Kidney epithelial cell (primary cell): ENCODE data around the gene SYNJ2. TPM values are rescaled to one million over a fixed set of nuclear protein-coding genes. Genes with fewer than 3 reads are reported as not detected.

Source experiments
- DNase-seq: peaks from one replicate; pipeline ENCODE4 v3.0.0-alpha.2; 2010; ENCODE audit warnings: low read depth
- H3K27me3 ChIP-seq: 2 replicates; pipeline ENCODE4 v1.6.0; 2011; ENCODE audit warnings: low read length; ENCODE audit not compliant: control insufficient read depth, insufficient read depth
- H3K36me3 ChIP-seq: 2 replicates; pipeline ENCODE4 v1.5.1; 2011; ENCODE audit warnings: low read length; ENCODE audit not compliant: control insufficient read depth, insufficient read depth
- H3K4me3 ChIP-seq: 2 replicates; pipeline ENCODE4 v1.5.1; 2011; ENCODE audit warnings: low read depth, mild to moderate bottlenecking, control low read depth, low read length
- CTCF ChIP-seq: IDR thresholded peaks from 2 replicates; pipeline ENCODE4 v1.5.1; 2011; ENCODE audit warnings: mild to moderate bottlenecking, moderate library complexity, low read length, control low read depth, inconsistent platforms; ENCODE audit not compliant: insufficient read depth, poor library complexity, severe bottlenecking
- total RNA-seq: library from RNA; depleted of rRNA; stranded (reverse); fragments of >200 nt; gene quantifications from 2 replicates; pipeline ENCODE4 v1.2.3, GENCODE V29; 2015

Gene SYNJ2
- total RNA-seq, 1 donor from 2014 or later = 14.3 TPM

- TF ChIP-seq CTCF = no peak
- Histone ChIP-seq H3K27me3 (no peaks in the 10 kb centered on the region), H3K4me3 (no peak overlapping the region), H3K36me3 (no peaks in the 10 kb centered on the region)
- DNase-seq = no peak
Observed at GRCh38 chr6:157954150-157955117, 27.2 kb upstream of the SYNJ2 start.

DNA sequence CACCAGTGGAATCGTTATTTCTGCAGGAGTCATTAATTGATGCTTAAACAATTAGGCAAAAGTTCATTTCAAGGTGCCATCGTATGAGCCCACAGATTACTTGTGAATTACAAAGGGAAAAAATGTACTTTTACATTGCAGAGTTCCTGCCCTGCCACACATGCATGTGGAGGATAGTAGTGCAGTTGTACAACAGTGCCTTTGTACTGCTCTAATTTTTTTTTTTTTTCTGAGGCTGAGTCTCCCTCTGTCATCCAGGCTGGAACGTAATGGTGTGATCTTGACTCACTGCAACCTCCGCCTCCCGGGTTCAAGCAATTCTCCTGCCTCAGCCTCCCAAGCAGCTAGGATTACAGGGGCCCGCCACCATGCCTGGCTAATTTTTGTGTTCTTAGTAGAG lies 26.0 kb upstream of the SYNJ2 start:
- Histone ChIP-seq H3K4me3 (no peak overlapping the region), H3K27me3 (no peaks in the 10 kb centered on the region), H3K36me3 (no peaks in the 10 kb centered on the region)
- DNase-seq = no peak
- TF ChIP-seq CTCF = no peak

DNA sequence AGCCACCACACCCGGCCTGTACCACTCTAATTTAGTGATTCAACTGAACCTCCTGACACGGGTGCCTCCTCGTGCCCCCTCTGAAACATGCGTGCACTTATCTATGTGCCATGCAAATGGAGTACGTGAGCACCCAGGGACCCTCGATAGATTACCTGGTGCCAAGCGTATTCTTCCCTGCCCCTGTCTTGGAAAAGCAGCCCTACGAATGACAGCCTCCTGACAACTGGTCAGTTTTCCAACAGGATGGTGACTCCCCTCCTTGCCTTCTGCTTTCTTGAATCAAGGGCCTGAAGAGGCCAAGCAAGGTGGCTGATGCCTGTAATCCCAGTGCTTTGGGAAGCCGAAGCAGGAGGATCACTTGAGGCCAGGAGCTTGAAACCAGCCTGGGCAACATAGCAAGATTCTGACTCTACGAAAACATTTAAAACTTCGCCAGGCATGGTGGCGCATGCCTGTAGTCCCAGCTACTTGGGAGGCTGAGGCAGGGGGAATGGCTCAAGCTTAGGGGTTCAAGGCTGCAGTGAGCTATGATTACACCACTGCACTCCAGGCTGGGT lies 25.4 kb upstream of the SYNJ2 start:
- TF ChIP-seq CTCF = no peak
- Histone ChIP-seq H3K27me3 (no peaks in the 10 kb centered on the region), H3K36me3 (no peaks in the 10 kb centered on the region), H3K4me3 (no peak overlapping the region)
- DNase-seq = no peak

DNA sequence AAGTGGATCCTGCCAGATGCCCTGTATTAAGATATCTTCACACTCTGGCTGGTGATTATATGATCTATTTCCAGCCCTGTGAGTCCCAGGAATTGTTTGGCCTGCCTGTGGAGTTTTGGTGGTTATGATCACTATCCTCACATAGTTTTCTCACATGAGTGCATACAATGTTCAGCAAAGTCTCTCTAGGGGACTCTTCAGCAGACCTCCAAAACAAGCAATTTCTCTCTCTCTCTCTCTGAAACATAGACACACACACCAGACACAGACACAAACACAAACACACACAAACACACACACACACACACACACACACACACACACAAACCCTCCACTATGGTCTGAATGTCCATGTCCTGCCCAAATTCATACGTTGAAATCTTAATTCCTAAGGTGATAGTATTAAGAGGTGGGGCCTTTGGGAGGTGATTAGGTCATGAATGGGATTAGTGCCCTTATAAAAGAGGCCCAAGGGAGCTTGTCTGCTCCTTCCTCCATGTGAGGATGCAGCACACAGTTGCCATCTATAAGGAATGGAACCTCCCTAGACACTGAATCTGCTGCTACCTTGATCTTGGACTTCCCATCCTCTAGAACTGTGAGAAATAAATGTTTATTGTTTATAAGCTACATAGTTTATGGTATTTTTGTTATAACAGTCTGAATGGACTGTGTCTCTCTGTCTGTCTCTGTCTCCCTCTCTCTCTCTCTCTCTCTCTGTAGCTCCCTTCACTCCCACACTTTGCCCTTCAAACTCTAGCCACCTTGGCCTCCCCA lies 22.0 kb upstream of the SYNJ2 start:
- no peak for TF ChIP-seq CTCF
- H3K36me3 ChIP-seq = no peaks in the 10 kb centered on the region
- DNase-seq = no peak
- no peak overlapping the region for H3K4me3 ChIP-seq
- no peaks in the 10 kb centered on the region for H3K27me3 ChIP-seq

GRCh38 chr6:157961153-157961831 lies 20.4 kb upstream of the SYNJ2 start:
- DNase-seq = no peak
- Histone ChIP-seq H3K36me3 (no peaks in the 10 kb centered on the region), H3K4me3 (no peak overlapping the region), H3K27me3 (no peaks in the 10 kb centered on the region)
- no peak for TF ChIP-seq CTCF
